Fibroblast of lung (primary cell): Measurements from ENCODE around the gene APOA5. TPM values are rescaled to one million over a fixed set of nuclear protein-coding genes. Genes with fewer than 3 reads are reported as not detected.

Source experiments
- DNase-seq, 2 donors: peaks; one replicate each; pipeline versions ENCODE4 v3.0.0 to v3.0.0-alpha.2; 2010; ENCODE audit warnings: low read depth in 2 of 2
- H2AFZ ChIP-seq: 2 replicates; pipeline ENCODE4 v1.5.1; 2012; ENCODE audit warnings: low read length, control low read depth, inconsistent platforms
- H3K27ac ChIP-seq: 2 replicates; pipeline ENCODE4 v1.5.1; 2011; ENCODE audit warnings: low read length, control low read depth; ENCODE audit not compliant: insufficient read depth
- H3K27me3 ChIP-seq: 2 replicates; pipeline ENCODE4 v1.5.1; 2011; ENCODE audit warnings: mild to moderate bottlenecking, low read length; ENCODE audit not compliant: control insufficient read depth, insufficient read depth
- H3K36me3 ChIP-seq: 2 replicates; pipeline ENCODE4 v1.5.1; 2011; ENCODE audit warnings: low read length; ENCODE audit not compliant: control insufficient read depth, insufficient read depth
- H3K4me1 ChIP-seq: 2 replicates; pipeline ENCODE4 v1.5.1; 2011; ENCODE audit warnings: low read length; ENCODE audit not compliant: control insufficient read depth, insufficient read depth; ENCODE audit errors: extremely low read depth
- H3K4me2 ChIP-seq: 2 replicates; pipeline ENCODE4 v1.5.1; 2011; ENCODE audit warnings: low read length, control low read depth; ENCODE audit not compliant: insufficient read depth; ENCODE audit errors: extremely low read depth
- H3K4me3 ChIP-seq, 4 experiments: fragments of 200-600 bp in 1 of 4; sonication (generic) in 1 of 4; replicated peaks in 1 of 4; 2 replicates each; pipeline ENCODE4 v1.5.1; 2011 to 2016; ENCODE audit warnings: low read length in 4 of 4, low read depth in 3 of 4, mild to moderate bottlenecking in 3 of 4, control low read depth in 2 of 4, inconsistent platforms in 1 of 4, mixed read lengths in 1 of 4; ENCODE audit not compliant: insufficient read depth in 1 of 4; ENCODE audit errors: control extremely low read depth in 1 of 4
- H3K79me2 ChIP-seq: 2 replicates; pipeline ENCODE4 v1.5.1; 2012; ENCODE audit warnings: mild to moderate bottlenecking, low read length, inconsistent platforms; ENCODE audit not compliant: control insufficient read depth, insufficient read depth
- H3K9ac ChIP-seq: 2 replicates; pipeline ENCODE4 v1.5.1; 2011; ENCODE audit warnings: mild to moderate bottlenecking, low read length, control low read depth; ENCODE audit not compliant: insufficient read depth
- H3K9me3 ChIP-seq: 2 replicates; pipeline ENCODE4 v1.5.1; 2012; ENCODE audit warnings: low read depth, low read length; ENCODE audit not compliant: control insufficient read depth, insufficient read depth
- H4K20me1 ChIP-seq: 2 replicates; pipeline ENCODE4 v1.5.1; 2011; ENCODE audit warnings: low read length; ENCODE audit not compliant: control insufficient read depth, insufficient read depth; ENCODE audit errors: extremely low read depth
- CTCF ChIP-seq, 2 donors: IDR thresholded peaks in 1 of 2; conservative IDR thresholded peaks in 1 of 2; 1 replicate in 1 of 2; 2 replicates in 1 of 2; pipeline ENCODE4 v1.5.1; 2011 to 2012; ENCODE audit warnings: low read length in 2 of 2, control low read depth in 1 of 2, inconsistent platforms in 1 of 2, low read depth in 1 of 2, mild to moderate bottlenecking in 1 of 2
- EZH2 ChIP-seq: IDR thresholded peaks from 2 replicates; pipeline ENCODE4 v1.5.1; 2012; ENCODE audit warnings: low read length, control low read depth, mild to moderate bottlenecking; ENCODE audit errors: missing control alignments
- polyA plus RNA-seq, 2 donors: library from polyadenylated mRNA; depleted of rRNA in 1 of 2; stranded (reverse) in 1 of 2; unstranded in 1 of 2; fragments of >200 nt; gene quantifications; 2 replicates each; pipeline ENCODE4 v1.2.1, GENCODE V29; 2011 to 2012; ENCODE audit warnings: missing spikeins in 1 of 2
- total RNA-seq: library from RNA; depleted of rRNA; stranded (reverse); fragments of >200 nt; gene quantifications from 2 replicates; pipeline ENCODE4 v1.2.1, GENCODE V29; 2014

Gene APOA5
- total and polyA plus RNA-seq, 2 donors (not counting 1 experiment from before 2014, with no cell fraction given): not detected

DNA sequence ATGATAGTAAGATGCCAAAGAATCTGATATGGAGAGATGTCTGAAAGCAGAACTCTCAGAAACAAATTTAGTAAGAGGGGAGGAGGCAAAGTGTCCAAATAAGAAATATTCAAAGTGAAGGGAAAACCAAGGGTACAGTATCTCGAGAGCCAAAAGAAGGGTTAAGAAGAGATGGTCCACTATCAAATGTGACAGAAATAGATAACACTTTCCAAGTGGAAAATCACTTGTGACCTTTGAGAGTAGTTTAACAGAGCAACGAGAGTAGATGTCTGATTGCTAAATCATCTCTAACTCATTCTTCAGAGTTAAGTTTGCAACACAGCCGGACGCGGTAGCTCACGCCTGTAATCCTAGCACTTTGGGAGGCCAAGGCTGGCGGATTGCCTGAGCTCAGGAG is 14.6 kb downstream of the APOA5 start:
- no peak overlapping the region for H3K4me2 ChIP-seq
- TF ChIP-seq EZH2 (no peak), CTCF (conservative IDR thresholded peaks at IDR 0.05 in 1 of 2, IDR thresholded peaks at IDR 0.05 in 1 of 2; ENCODE audit: low read depth in 1 of 2, low read length in 2 of 2) (no peak)
- no peaks in the 10 kb centered on the region for H4K20me1 ChIP-seq
- H3K4me3 ChIP-seq: no peak overlapping the region
- H3K27ac ChIP-seq: no peak overlapping the region
- no peak overlapping the region for H3K9ac ChIP-seq
- H3K79me2 ChIP-seq: peaks cover 5% of the 10 kb centered on the region
- H3K9me3 ChIP-seq: no peaks in the 10 kb centered on the region
- no peak for DNase-seq
- no peak overlapping the region for H2AFZ ChIP-seq
- peaks cover 8% of the 10 kb centered on the region for H3K36me3 ChIP-seq
- H3K4me1 ChIP-seq: peaks cover 2% of the 10 kb centered on the region
- no peaks in the 10 kb centered on the region for H3K27me3 ChIP-seq

- no peak for DNase-seq
- H3K4me1 ChIP-seq: peaks cover 5% of the 10 kb centered on the region
- H3K79me2 ChIP-seq: peaks cover 10% of the 10 kb centered on the region
- peaks cover 6% of the 10 kb centered on the region for H3K36me3 ChIP-seq
- H3K9ac ChIP-seq: no peak overlapping the region
- no peak overlapping the region for H3K27ac ChIP-seq
- no peaks in the 10 kb centered on the region for H4K20me1 ChIP-seq
- H3K4me3 ChIP-seq: no peak overlapping the region
- no peak for TF ChIP-seq EZH2
- TF ChIP-seq CTCF (conservative IDR thresholded peaks at IDR 0.05 in 1 of 2, IDR thresholded peaks at IDR 0.05 in 1 of 2; ENCODE audit: low read depth in 1 of 2, low read length in 2 of 2): no peak
- no peak overlapping the region for H3K4me2 ChIP-seq
- H3K27me3 ChIP-seq: no peaks in the 10 kb centered on the region
- H3K9me3 ChIP-seq: no peaks in the 10 kb centered on the region
- H2AFZ ChIP-seq: no peak overlapping the region
These were observed 15.1 kb downstream of the APOA5 start for GRCh38 chr11:116776522-116776984.

GRCh38 chr11:116775975-116776374 is 15.7 kb downstream of the APOA5 start:
- TF ChIP-seq CTCF (conservative IDR thresholded peaks at IDR 0.05 in 1 of 2, IDR thresholded peaks at IDR 0.05 in 1 of 2; ENCODE audit: low read depth in 1 of 2, low read length in 2 of 2): no peak
- TF ChIP-seq EZH2: no peak
- Histone ChIP-seq H3K9ac (no peak overlapping the region), H3K4me1 (peaks cover 7% of the 10 kb centered on the region), H3K27me3 (no peaks in the 10 kb centered on the region), H3K4me2 (no peak overlapping the region), H3K79me2 (peaks cover 16% of the 10 kb centered on the region), H2AFZ (no peak overlapping the region), H3K27ac (no peak overlapping the region), H3K9me3 (no peaks in the 10 kb centered on the region), H3K36me3 (peaks cover 6% of the 10 kb centered on the region), H3K4me3 (no peak overlapping the region), H4K20me1 (no peaks in the 10 kb centered on the region)
- DNase-seq: no peak
